ENCODE data around the gene MAZ. TPM values are rescaled to one million over a fixed set of nuclear protein-coding genes. Genes with fewer than 3 reads are reported as not detected.

The MAZ gene
- total RNA-seq, 4 donors from 2014 or later: 98.4 to 180 (median 125) TPM

GRCh38 chr16:29836623-29837022, 30.3 kb downstream of the MAZ start:
- Histone ChIP-seq H3K36me3 (peaks cover 86% of the 10 kb centered on the region), H3K4me3 (no peak overlapping the region), H3K27me3 (no peaks in the 10 kb centered on the region), H3K9me3 (no peaks in the 10 kb centered on the region), H3K27ac (no peak overlapping the region), H3K4me1 (peaks cover under 1% of the 10 kb centered on the region)
- DNase-seq (ENCODE audit: low spot score in 2 of 2): no peak
- 92% methylated on average over 15 of the region's 15 CpGs for WGBS
- no peak for TF ChIP-seq POLR2A (IDR thresholded peaks at IDR 0.05)
- no peak for TF ChIP-seq POLR2AphosphoS5 (IDR thresholded peaks at IDR 0.05)
- TF ChIP-seq CTCF (IDR thresholded peaks at IDR 0.05): no peak
- no peak for TF ChIP-seq EP300 (IDR thresholded peaks at IDR 0.05)

DNA sequence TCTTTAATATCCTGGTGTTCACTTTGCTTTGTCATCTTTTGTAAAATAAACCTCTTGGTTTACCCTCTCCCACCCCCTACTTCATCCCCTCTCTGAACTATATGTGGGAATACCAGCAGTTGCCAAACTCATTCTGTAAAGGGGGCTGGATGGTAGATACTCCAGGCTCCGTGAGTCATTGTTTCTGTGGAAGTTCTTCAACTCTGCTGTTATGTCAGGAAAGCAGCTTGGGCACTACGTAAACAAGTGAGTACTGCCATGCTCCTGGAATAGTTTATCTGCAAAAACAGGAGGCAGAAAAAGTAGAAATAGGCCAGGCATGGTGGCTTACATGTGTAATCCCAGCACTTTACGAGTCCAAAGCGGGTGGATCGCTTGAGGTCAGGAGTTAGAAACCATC, 31.5 kb downstream of the MAZ start:
- Histone ChIP-seq H3K4me3 (no peak overlapping the region), H3K27me3 (no peaks in the 10 kb centered on the region), H3K9me3 (no peaks in the 10 kb centered on the region), H3K27ac (no peak overlapping the region), H3K36me3 (peaks cover 90% of the 10 kb centered on the region), H3K4me1 (no peaks in the 10 kb centered on the region)
- DNase-seq (ENCODE audit: low spot score in 2 of 2): no peak
- no peak for TF ChIP-seq EP300 (IDR thresholded peaks at IDR 0.05)
- TF ChIP-seq POLR2AphosphoS5 (IDR thresholded peaks at IDR 0.05): no peak
- no peak for TF ChIP-seq POLR2A (IDR thresholded peaks at IDR 0.05)
- no peak for TF ChIP-seq CTCF (IDR thresholded peaks at IDR 0.05)
- 95% methylated on average over 5 of the region's 5 CpGs for WGBS

GRCh38 chr16:29839822-29840221, 33.5 kb downstream of the MAZ start:
- TF ChIP-seq EP300 (IDR thresholded peaks at IDR 0.05) (no peak), CTCF (IDR thresholded peaks at IDR 0.05) (no peak), POLR2A (IDR thresholded peaks at IDR 0.05) (no peak), POLR2AphosphoS5 (IDR thresholded peaks at IDR 0.05) (no peak)
- no peaks in the 10 kb centered on the region for H3K9me3 ChIP-seq
- H3K36me3 ChIP-seq: peaks cover 85% of the 10 kb centered on the region

DNA sequence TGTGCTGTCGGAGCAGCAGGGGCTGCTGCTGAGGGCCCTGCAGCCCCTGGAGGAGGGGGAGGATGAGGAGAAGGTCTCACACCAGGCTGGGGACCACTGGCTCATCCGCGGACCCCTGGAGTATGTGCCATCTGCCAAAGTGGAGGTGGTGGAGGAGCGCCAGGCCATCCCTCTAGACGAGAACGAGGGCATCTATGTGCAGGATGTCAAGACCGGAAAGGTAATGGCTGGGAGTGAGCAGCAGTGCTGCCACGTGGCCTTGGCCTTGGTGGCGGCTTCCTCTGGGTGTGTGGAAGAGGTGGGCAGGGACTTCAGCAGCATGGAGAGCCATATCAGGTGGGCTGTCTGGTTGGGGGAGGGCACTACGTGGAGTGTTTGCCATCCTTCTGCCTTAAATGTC, 33.9 kb downstream of the MAZ start:
- TF ChIP-seq CTCF (IDR thresholded peaks at IDR 0.05): no peak
- no peak for TF ChIP-seq POLR2AphosphoS5 (IDR thresholded peaks at IDR 0.05)
- no peak for TF ChIP-seq POLR2A (IDR thresholded peaks at IDR 0.05)
- Histone ChIP-seq H3K4me3 (no peak overlapping the region), H3K36me3 (peaks cover 86% of the 10 kb centered on the region), H3K4me1 (no peaks in the 10 kb centered on the region), H3K27ac (no peak overlapping the region), H3K27me3 (no peaks in the 10 kb centered on the region), H3K9me3 (no peaks in the 10 kb centered on the region)
- 92% methylated on average over 9 of the region's 10 CpGs for WGBS
- DNase-seq (ENCODE audit: low spot score in 2 of 2): no peak

More at GRCh38 chr16:29839822-29840221, 33.5 kb downstream of the MAZ start:
- no peaks in the 10 kb centered on the region for H3K27me3 ChIP-seq
- WGBS: 90% methylated on average over 6 of the region's 6 CpGs
- H3K4me1 ChIP-seq: no peaks in the 10 kb centered on the region
- no peak for DNase-seq (ENCODE audit: low spot score in 2 of 2)
- H3K4me3 ChIP-seq: no peak overlapping the region
- H3K27ac ChIP-seq: no peak overlapping the region

DNA sequence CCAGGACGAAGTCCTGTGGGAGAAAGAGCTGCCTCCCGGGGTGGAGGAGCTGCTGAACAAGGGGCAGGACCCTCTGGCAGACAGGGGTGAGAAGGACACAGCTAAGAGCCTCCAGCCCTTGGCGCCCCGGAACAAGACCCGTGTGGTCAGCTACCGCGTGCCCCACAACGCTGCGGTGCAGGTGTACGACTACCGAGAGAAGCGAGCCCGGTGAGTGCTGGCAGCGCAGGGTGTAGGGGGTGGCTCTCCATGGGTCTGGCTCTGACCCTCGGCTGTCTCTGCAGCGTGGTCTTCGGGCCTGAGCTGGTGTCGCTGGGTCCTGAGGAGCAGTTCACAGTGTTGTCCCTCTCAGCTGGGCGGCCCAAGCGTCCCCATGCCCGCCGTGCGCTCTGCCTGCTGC, 35.3 kb downstream of the MAZ start:
- 93% methylated on average over 20 of the region's 23 CpGs for WGBS

DNA sequence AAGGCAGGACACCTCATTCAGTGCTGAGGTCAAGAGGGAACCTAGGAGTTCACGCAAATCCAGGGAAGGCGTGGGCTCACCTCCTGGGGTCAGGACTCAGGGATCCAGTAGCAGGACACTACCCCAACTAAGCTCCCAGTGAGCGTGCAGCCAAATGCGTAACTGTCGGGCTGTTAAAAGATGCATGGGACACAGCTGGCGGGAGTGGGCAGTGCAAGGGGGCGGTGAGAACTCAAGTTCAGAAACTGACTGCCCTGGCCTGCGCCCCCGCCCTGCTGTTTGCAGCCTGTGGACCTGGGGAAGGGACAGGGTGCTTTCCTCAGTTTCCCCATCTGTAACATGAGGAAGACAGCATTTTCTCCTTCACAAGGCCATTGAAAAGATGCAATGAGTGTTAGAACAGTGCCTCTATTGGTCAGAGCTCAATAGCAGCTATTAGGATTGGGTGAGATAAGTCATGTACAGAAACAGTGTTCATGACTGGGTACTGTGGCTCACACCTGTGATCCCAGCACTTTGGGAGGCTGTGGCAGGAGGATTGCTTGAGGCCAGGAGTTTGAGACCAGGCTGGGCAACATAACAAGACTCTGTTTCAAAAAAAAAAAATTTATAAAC, 36.5 kb downstream of the MAZ start:
- Histone ChIP-seq H3K27me3 (no peaks in the 10 kb centered on the region), H3K4me1 (no peaks in the 10 kb centered on the region), H3K27ac (no peak overlapping the region), H3K4me3 (no peak overlapping the region), H3K9me3 (no peaks in the 10 kb centered on the region), H3K36me3 (peaks cover 90% of the 10 kb centered on the region)
- 94% methylated on average over 9 of the region's 9 CpGs for WGBS
- no peak for DNase-seq (ENCODE audit: low spot score in 2 of 2)
- TF ChIP-seq EP300 (IDR thresholded peaks at IDR 0.05) (no peak), POLR2A (IDR thresholded peaks at IDR 0.05) (no peak)

More for the DNA sequence above, 35.3 kb downstream of the MAZ start:
- no peaks in the 10 kb centered on the region for H3K9me3 ChIP-seq
- no peak overlapping the region for H3K4me3 ChIP-seq
- H3K27ac ChIP-seq: no peak overlapping the region
- no peak for TF ChIP-seq POLR2AphosphoS5 (IDR thresholded peaks at IDR 0.05)
- no peaks in the 10 kb centered on the region for H3K4me1 ChIP-seq
- DNase-seq (ENCODE audit: low spot score in 2 of 2): no peak
- no peaks in the 10 kb centered on the region for H3K27me3 ChIP-seq
- H3K36me3 ChIP-seq: peaks cover 90% of the 10 kb centered on the region

All from suprapubic skin (tissue), 4 donors.